HG03097 (cell line): ENCODE data around the gene ZNF445.
"Not testable (repeated sequence)": the region's sequence is repeated elsewhere in the genome, so short reads cannot be mapped to it uniquely, and the experiment has no call there.

ENCODE experiments used
- ATAC-seq: cut with Tn5 transposase; IDR thresholded peaks from one replicate; pipeline ENCODE4 v1.9.1; 2021; ENCODE audit not compliant: unreplicated experiment, low FRiP score

The ZNF445 gene

DNA sequence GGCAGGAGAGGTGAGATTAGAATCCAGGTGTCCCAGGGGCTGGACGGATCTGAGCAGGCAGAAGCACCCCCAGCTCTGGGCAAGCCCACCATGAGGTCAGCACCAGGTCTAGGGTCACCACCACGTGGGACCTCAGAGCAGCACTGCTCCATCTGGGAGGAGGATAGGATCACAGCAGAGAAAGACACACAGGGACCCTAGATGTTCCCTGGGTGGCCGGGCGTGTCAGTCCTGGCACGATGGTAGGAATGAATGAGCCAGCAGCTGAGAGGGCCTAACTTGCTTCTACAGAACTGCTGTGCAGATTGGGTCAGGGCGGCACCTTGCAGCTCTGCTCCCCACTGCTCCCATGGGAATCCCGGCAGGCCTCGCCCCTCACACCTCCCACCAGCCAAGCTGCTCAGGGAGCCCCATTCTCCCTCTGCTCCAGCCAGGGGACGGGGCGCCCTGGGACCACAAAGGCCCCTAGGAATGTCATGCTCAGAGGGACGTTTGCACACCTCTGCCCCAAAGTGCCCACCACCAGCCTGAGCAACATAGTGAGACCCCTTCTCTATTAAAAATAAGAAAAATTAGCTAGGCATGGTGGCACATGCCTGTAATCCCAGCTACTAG, 66.3 kb downstream of the ZNF445 start:
- ATAC-seq = no peak

GRCh38 chr3:44409640-44410410, 67.6 kb downstream of the ZNF445 start:
- no peak for ATAC-seq

- no peak for ATAC-seq
Observed at GRCh38 chr3:44402548-44402947, 74.9 kb downstream of the ZNF445 start.

DNA sequence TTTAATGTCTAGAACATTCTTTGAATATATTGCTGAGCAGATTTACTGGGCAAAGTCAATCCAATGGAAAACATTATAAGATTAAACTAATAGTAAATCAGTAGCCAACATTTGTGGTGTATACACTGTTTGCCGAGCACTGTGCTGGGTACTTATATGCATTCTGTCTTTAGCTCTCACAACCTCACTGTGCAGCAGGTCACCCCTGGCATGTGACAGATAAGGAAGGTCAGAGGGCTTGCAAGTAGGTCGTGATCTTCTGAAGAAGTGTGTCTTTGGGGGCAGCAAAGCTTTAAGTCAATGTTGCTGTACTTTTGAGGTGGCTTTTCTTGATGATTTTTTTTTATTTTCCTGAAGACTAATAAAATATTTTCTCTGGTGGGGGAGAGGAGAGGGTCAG, 76.7 kb downstream of the ZNF445 start:
- ATAC-seq = no peak

DNA sequence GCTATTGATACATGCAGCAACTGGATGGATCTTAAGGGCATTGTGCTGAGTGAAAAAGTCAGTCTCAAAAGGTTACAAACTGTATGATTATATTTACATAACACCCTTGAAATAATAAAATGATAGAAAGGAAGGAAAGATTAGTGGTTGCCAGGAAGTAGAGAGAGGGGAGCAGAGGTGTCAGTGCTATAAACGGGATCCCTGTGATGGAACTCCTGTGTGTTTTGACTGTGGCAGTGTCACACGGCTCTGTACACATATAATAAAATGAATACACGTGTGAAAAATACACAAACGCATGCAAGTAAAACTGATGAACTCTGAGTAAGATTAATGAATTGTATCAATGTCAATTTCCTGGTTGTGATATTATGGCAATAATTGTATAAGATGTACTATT, 78.6 kb downstream of the ZNF445 start:
- no peak for ATAC-seq

GRCh38 chr3:44398271-44398670, 79.2 kb downstream of the ZNF445 start:
- not testable (repeated sequence) for ATAC-seq

GRCh38 chr3:44396200-44397171, 81.0 kb downstream of the ZNF445 start:
- ATAC-seq = no peak

- no peak for ATAC-seq
Observed at GRCh38 chr3:44395714-44396113, 81.8 kb downstream of the ZNF445 start.

GRCh38 chr3:44392489-44392888, 85.0 kb downstream of the ZNF445 start:
- no peak for ATAC-seq

- ATAC-seq = no peak
Observed at GRCh38 chr3:44387404-44387803, 90.1 kb downstream of the ZNF445 start.
